H1 (cell line): ENCODE data around the gene RCAN2. TPM values are rescaled to one million over a fixed set of nuclear protein-coding genes. Genes with fewer than 3 reads are reported as not detected.

ENCODE experiments used
- ASH2L ChIP-seq: fragments of 200-600, 300-600 bp; sonication (generic); IDR thresholded peaks from one replicate; pipeline ENCODE4 v1.7.1; 2017; ENCODE audit warnings: low read length
- CHD1 ChIP-seq: IDR thresholded peaks from 2 replicates; pipeline ENCODE4 v1.6.1; 2012; ENCODE audit warnings: low read depth, low read length, improper control_type of control experiment
- GABPA ChIP-seq: IDR thresholded peaks from 2 replicates; pipeline ENCODE4 v1.6.1; 2011; ENCODE audit warnings: mild to moderate bottlenecking, low read length, moderate library complexity, borderline replicate concordance; ENCODE audit not compliant: insufficient read depth
- HDAC6 ChIP-seq: IDR thresholded peaks from one replicate; pipeline ENCODE4 v1.7.1; 2012; ENCODE audit warnings: low read depth, mild to moderate bottlenecking, inconsistent platforms, low read length, moderate library complexity
- JUND ChIP-seq: IDR thresholded peaks from 2 replicates; pipeline ENCODE4 v1.6.1; 2011; ENCODE audit warnings: mild to moderate bottlenecking, improper control_type of control experiment, low read length
- NRF1 ChIP-seq: IDR thresholded peaks from 2 replicates; pipeline ENCODE4 v1.6.1; 2011; ENCODE audit warnings: mild to moderate bottlenecking, low read depth, low read length, improper control_type of control experiment
- SIN3A ChIP-seq, 2 experiments: IDR thresholded peaks in 1 of 2; conservative IDR thresholded peaks in 1 of 2; 2 replicates each; pipeline ENCODE4 v1.6.1; 2011 to 2012; ENCODE audit warnings: low read length in 2 of 2, improper control_type of control experiment in 1 of 2, low read depth in 1 of 2, mild to moderate bottlenecking in 1 of 2
- polyA plus RNA-seq, 7 experiments: library from polyadenylated mRNA; depleted of rRNA in 3 of 7; stranded (reverse) in 5 of 7; unstranded in 2 of 7; fragments of >200 nt in 5 of 7; fragments of 200-250 nt in 2 of 7; gene quantifications; 1 replicate in 5 of 7; 2 replicates in 1 of 7; 4 replicates in 1 of 7; pipeline versions ENCODE4 v1.2.1 to v1.2.3, GENCODE V29; 2011 to 2013; ENCODE audit warnings: missing spikeins in 2 of 7, mixed read lengths in 2 of 7
- total RNA-seq: library from RNA; stranded (reverse); fragmentation: NEBNext Ultra II Directional; extraction: Animal tissue kit (Norgen Biotek cat#: 25700); gene quantifications from 2 replicates; pipeline ENCODE4 v1.2.1, GENCODE V29; 2021
- TF ChIP-seq, protein P1 (sequence below): fragments of 300-600 bp; sonication (generic); IDR thresholded peaks from 2 replicates; pipeline ENCODE4 v1.7.1; 2012; ENCODE audit warnings: low read length, moderate library complexity, mild to moderate bottlenecking, inconsistent platforms; ENCODE audit not compliant: insufficient replicate concordance
- TF ChIP-seq, protein P2 (sequence below), 3 experiments: IDR thresholded peaks; 1 replicate in 2 of 3; 2 replicates in 1 of 3; pipeline versions ENCODE4 v1.5.1 to v1.6.1; 2011; ENCODE audit warnings: low read length in 3 of 3, mild to moderate bottlenecking in 3 of 3, inconsistent platforms in 2 of 3, low read depth in 1 of 3, moderate library complexity in 1 of 3; ENCODE audit not compliant: insufficient read depth in 1 of 3; ENCODE audit errors: control extremely low read depth in 1 of 3

The RCAN2 gene
- total and polyA plus RNA-seq, 2 of the 8 experiments (the other 6 are each of a cell fraction or from before 2014, with no cell fraction given), result 5.0 to 8.5 TPM

DNA sequence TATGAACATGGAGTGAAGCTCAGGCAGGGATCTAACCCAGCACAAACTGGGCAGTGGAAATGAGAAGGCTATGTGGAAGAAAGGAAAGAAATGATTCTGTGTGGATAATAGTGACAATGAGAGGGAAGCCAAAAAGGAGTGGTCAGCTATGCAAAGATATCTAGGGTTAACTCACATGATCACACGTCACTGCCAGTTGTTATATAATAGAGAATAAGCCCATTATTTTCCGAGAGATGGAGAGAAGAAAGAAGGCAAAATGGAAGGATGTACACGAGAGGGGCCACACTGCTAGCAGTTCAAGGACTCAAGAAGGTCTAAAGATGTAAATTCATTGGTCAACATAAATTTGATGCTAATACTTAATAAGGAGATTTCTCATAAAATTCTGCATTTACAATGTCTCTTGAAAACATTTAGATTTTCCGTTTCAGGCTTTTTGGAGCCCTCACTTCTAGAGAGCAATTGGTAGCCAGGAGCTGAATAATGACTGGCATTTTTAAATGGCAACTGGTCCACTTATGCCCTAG is 18.8 kb upstream of the RCAN2 start (continued):
- TF ChIP-seq, protein P1, sequence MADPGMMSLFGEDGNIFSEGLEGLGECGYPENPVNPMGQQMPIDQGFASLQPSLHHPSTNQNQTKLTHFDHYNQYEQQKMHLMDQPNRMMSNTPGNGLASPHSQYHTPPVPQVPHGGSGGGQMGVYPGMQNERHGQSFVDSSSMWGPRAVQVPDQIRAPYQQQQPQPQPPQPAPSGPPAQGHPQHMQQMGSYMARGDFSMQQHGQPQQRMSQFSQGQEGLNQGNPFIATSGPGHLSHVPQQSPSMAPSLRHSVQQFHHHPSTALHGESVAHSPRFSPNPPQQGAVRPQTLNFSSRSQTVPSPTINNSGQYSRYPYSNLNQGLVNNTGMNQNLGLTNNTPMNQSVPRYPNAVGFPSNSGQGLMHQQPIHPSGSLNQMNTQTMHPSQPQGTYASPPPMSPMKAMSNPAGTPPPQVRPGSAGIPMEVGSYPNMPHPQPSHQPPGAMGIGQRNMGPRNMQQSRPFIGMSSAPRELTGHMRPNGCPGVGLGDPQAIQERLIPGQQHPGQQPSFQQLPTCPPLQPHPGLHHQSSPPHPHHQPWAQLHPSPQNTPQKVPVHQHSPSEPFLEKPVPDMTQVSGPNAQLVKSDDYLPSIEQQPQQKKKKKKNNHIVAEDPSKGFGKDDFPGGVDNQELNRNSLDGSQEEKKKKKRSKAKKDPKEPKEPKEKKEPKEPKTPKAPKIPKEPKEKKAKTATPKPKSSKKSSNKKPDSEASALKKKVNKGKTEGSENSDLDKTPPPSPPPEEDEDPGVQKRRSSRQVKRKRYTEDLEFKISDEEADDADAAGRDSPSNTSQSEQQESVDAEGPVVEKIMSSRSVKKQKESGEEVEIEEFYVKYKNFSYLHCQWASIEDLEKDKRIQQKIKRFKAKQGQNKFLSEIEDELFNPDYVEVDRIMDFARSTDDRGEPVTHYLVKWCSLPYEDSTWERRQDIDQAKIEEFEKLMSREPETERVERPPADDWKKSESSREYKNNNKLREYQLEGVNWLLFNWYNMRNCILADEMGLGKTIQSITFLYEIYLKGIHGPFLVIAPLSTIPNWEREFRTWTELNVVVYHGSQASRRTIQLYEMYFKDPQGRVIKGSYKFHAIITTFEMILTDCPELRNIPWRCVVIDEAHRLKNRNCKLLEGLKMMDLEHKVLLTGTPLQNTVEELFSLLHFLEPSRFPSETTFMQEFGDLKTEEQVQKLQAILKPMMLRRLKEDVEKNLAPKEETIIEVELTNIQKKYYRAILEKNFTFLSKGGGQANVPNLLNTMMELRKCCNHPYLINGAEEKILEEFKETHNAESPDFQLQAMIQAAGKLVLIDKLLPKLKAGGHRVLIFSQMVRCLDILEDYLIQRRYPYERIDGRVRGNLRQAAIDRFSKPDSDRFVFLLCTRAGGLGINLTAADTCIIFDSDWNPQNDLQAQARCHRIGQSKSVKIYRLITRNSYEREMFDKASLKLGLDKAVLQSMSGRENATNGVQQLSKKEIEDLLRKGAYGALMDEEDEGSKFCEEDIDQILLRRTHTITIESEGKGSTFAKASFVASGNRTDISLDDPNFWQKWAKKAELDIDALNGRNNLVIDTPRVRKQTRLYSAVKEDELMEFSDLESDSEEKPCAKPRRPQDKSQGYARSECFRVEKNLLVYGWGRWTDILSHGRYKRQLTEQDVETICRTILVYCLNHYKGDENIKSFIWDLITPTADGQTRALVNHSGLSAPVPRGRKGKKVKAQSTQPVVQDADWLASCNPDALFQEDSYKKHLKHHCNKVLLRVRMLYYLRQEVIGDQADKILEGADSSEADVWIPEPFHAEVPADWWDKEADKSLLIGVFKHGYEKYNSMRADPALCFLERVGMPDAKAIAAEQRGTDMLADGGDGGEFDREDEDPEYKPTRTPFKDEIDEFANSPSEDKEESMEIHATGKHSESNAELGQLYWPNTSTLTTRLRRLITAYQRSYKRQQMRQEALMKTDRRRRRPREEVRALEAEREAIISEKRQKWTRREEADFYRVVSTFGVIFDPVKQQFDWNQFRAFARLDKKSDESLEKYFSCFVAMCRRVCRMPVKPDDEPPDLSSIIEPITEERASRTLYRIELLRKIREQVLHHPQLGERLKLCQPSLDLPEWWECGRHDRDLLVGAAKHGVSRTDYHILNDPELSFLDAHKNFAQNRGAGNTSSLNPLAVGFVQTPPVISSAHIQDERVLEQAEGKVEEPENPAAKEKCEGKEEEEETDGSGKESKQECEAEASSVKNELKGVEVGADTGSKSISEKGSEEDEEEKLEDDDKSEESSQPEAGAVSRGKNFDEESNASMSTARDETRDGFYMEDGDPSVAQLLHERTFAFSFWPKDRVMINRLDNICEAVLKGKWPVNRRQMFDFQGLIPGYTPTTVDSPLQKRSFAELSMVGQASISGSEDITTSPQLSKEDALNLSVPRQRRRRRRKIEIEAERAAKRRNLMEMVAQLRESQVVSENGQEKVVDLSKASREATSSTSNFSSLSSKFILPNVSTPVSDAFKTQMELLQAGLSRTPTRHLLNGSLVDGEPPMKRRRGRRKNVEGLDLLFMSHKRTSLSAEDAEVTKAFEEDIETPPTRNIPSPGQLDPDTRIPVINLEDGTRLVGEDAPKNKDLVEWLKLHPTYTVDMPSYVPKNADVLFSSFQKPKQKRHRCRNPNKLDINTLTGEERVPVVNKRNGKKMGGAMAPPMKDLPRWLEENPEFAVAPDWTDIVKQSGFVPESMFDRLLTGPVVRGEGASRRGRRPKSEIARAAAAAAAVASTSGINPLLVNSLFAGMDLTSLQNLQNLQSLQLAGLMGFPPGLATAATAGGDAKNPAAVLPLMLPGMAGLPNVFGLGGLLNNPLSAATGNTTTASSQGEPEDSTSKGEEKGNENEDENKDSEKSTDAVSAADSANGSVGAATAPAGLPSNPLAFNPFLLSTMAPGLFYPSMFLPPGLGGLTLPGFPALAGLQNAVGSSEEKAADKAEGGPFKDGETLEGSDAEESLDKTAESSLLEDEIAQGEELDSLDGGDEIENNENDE, result no peak
- TF ChIP-seq ASH2L (no peak), SIN3A (conservative IDR thresholded peaks at IDR 0.05 in 1 of 2, IDR thresholded peaks at IDR 0.05 in 1 of 2; ENCODE audit: low read depth in 1 of 2, low read length in 2 of 2) (no peak), CHD1 (no peak), JUND (no peak), HDAC6 (no peak), NRF1 (no peak), GABPA (no peak)
- TF ChIP-seq, protein P2, sequence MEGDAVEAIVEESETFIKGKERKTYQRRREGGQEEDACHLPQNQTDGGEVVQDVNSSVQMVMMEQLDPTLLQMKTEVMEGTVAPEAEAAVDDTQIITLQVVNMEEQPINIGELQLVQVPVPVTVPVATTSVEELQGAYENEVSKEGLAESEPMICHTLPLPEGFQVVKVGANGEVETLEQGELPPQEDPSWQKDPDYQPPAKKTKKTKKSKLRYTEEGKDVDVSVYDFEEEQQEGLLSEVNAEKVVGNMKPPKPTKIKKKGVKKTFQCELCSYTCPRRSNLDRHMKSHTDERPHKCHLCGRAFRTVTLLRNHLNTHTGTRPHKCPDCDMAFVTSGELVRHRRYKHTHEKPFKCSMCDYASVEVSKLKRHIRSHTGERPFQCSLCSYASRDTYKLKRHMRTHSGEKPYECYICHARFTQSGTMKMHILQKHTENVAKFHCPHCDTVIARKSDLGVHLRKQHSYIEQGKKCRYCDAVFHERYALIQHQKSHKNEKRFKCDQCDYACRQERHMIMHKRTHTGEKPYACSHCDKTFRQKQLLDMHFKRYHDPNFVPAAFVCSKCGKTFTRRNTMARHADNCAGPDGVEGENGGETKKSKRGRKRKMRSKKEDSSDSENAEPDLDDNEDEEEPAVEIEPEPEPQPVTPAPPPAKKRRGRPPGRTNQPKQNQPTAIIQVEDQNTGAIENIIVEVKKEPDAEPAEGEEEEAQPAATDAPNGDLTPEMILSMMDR (IDR thresholded peaks at IDR 0.05; ENCODE audit: control extremely low read depth in 1 of 3, insufficient read depth in 1 of 3, low read depth in 1 of 3, low read length in 3 of 3), result no peak
